Activated CD4-positive, alpha-beta T cell treated with anti-CD3 and anti-CD28 coated beads for 36 hours (primary cell): ENCODE data around the gene FZD8. TPM values are rescaled to one million over a fixed set of nuclear protein-coding genes. Genes with fewer than 3 reads are reported as not detected.
"Not testable (repeated sequence)": the region's sequence is repeated elsewhere in the genome, so short reads cannot be mapped to it uniquely, and the experiment has no call there.

Source experiments
- ATAC-seq: fragments of 200-7000 bp; cut with Tn5 transposase; one replicate; pipeline ENCODE4 v1.10.0; 2021; ENCODE audit warnings: mild to moderate bottlenecking, moderate library complexity
- CTCF ChIA-PET: fragments of 350-600 bp; sonication (Branson Sonifier 250); formaldehyde crosslinking; loops from one replicate; lab custom pipeline; 2021; ENCODE audit warnings: antibody characterized with exemption; lab: Charles Lee
- POLR2A ChIA-PET: fragments of 350-600 bp; sonication (Branson Sonifier 250); formaldehyde crosslinking; loops from one replicate; lab custom pipeline; 2021; ENCODE audit warnings: antibody characterized with exemption, inconsistent platforms; lab: Charles Lee
- DNase-seq: peaks from one replicate; pipeline ENCODE4 v3.0.0-alpha.2; 2020
- H3K27ac Mint-ChIP-seq: one replicate; pipeline ENCODE4 v1.8.0; 2021; ENCODE audit warnings: mixed read lengths
- H3K27me3 Mint-ChIP-seq: one replicate; pipeline ENCODE4 v1.8.0; 2021; ENCODE audit warnings: mixed read lengths
- H3K36me3 Mint-ChIP-seq: one replicate; pipeline ENCODE4 v1.8.0; 2021; ENCODE audit warnings: low read depth, mixed read lengths
- H3K4me1 Mint-ChIP-seq: one replicate; pipeline ENCODE4 v1.8.0; 2021; ENCODE audit warnings: mixed read lengths
- H3K4me3 Mint-ChIP-seq: one replicate; pipeline ENCODE4 v1.8.0; 2021; ENCODE audit warnings: mild to moderate bottlenecking, moderate library complexity, mixed read lengths
- H3K9me3 Mint-ChIP-seq: one replicate; pipeline ENCODE4 v1.8.0; 2021; ENCODE audit warnings: low read depth, mixed read lengths
- intact Hi-C, 2 experiments: fragments of 100-400 bp; cut with DNase I in 1 of 2; cut with micrococcal nuclease in 1 of 2; formaldehyde crosslinking; loops; one replicate each; pipeline versions ENCODE4 v1.14.2 to v1.15.1; 2022 to 2024; cut with DNase I, micrococcal nuclease
- total RNA-seq, 2 experiments: library from RNA; stranded (reverse); gene quantifications; one replicate each; pipeline ENCODE4 v1.2.3, GENCODE V29; 2021

Gene FZD8, protein sequence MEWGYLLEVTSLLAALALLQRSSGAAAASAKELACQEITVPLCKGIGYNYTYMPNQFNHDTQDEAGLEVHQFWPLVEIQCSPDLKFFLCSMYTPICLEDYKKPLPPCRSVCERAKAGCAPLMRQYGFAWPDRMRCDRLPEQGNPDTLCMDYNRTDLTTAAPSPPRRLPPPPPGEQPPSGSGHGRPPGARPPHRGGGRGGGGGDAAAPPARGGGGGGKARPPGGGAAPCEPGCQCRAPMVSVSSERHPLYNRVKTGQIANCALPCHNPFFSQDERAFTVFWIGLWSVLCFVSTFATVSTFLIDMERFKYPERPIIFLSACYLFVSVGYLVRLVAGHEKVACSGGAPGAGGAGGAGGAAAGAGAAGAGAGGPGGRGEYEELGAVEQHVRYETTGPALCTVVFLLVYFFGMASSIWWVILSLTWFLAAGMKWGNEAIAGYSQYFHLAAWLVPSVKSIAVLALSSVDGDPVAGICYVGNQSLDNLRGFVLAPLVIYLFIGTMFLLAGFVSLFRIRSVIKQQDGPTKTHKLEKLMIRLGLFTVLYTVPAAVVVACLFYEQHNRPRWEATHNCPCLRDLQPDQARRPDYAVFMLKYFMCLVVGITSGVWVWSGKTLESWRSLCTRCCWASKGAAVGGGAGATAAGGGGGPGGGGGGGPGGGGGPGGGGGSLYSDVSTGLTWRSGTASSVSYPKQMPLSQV
- total RNA-seq, result under 1 TPM; 0.16 to 0.18 TPM

DNA sequence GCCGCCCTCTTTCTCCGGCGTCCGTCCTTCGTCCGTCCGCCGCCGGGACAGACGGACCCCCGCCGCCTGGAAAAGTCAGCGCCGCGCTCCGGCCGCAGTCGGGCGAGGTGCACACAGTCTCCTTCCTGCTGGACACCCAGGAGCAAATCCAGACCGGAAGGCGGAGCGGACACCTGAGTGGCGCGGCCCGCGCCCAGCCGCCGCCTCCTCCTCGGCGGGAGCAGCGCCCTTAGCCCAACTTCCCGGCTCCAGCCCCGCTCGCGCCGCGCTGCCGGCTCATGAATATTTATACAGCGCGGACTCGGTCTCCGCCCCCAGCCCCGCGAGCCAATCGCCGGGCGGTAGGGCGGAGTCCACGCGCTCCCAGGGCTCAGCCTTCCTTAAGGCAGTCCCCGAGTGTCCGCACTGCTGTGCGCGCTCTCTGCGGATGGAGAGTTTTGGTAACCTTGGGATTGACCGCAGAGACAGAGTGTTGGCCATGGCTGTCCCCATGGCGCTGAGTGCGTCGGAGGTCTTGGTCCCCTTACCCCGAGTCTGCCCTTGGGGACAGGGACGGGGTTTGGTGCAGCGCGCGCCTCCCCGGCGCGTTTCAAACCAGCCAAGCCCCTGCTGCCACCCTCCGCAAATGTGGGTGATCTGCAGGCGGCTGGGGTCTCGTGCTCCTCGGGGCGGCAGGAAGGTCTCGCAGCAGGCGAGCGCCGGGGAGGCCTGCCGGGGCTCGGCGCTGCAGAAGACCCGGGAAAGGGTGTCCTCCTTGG is at the start of gene FZD8:
Gene FZD8, minus strand, starts transcription at position 262 of the 758 bp plus-strand sequence. CDS start 867 bp downstream, outside the sequence.
- H3K9me3 Mint-ChIP-seq, result no peaks in the 10 kb centered on the region
- no peak within 1 kb of the TSS for H3K27ac Mint-ChIP-seq
- CTCF ChIA-PET, result no interaction called here
- intact Hi-C loops, result loop anchor here (1.0 to 5.0 kb wide), 3 partner anchors 306 to 516 kb away; partner anchors contain the start of genes CREM (in 2 of the 2) and CCNY (in 1 of the 2)
- peaks cover 43% of the 10 kb centered on the region for H3K27me3 Mint-ChIP-seq
- ATAC-seq, result peak; percentile 90
- DNase-seq, result peak; percentile 85
- peaks cover 20% of the 10 kb centered on the region for H3K4me1 Mint-ChIP-seq
- H3K36me3 Mint-ChIP-seq, result no peaks in the 10 kb centered on the region
- peak within 1 kb of the TSS; percentile 71 for H3K4me3 Mint-ChIP-seq
- POLR2A ChIA-PET, result no interaction called here

DNA sequence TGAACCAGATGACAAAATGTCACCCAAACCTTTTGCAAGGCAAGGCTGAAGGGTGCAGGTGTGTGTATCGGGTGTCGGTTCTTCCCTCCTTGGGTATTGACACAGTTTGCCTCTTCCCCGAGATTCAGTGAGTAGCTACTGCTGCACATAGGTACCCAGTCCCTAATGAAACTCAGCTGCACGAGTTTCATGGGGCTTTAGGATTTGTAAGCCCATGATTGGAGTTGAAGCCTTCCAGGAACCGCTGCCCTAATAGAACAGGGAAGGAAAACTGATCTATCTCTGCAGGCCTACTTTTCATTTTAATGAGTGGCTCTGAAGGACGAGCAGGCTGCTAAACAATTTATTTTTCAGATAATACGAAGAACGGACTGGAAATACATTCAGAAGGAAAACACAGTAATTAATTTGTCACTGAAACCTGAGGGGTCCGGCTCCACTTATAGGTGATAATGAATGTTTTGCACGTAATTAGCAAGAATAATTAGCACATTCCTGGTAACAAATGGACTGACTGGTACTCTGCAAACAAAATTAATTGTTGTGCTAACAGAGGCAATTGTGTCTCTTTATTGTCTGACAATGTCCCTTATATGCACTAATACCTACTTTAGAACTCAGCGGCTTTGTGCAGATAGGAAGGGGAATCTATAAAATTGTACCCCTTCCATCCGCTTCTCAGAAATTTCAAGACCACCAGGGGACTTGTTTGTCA is 49.6 kb upstream of the FZD8 start:
- POLR2A ChIA-PET, result no interaction called here
- no peak overlapping the region for H3K27ac Mint-ChIP-seq
- H3K4me1 Mint-ChIP-seq, result no peaks in the 10 kb centered on the region

DNA sequence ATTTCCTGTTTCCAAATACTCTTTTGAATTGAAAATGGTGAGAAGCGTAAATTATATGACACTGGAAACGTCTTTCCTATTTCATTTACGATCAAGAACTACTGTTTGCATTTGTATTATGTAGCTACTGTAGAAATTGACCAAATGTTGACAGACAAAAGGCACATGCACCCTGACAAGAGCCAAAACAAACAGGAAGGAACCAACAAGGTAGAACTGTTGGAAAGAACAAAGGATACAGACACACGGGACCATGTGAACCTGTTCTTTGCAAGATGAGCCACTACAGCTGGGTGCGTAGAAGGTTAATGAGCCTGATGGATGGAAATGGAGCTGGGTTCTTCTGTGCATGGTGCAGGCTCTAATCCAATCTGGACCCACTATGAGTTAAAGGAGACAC is 48.4 kb upstream of the FZD8 start:
- no peaks in the 10 kb centered on the region for H3K9me3 Mint-ChIP-seq
- DNase-seq (no peak), ATAC-seq (no peak)
- ChIA-PET CTCF (no interaction called here), POLR2A (no interaction called here)
- intact Hi-C loops, result no loop called here
- H3K27me3 Mint-ChIP-seq, result peaks cover 5% of the 10 kb centered on the region
- H3K4me3 Mint-ChIP-seq, result no peak overlapping the region
- H3K36me3 Mint-ChIP-seq, result no peaks in the 10 kb centered on the region
- no peak overlapping the region for H3K27ac Mint-ChIP-seq
- H3K4me1 Mint-ChIP-seq, result no peaks in the 10 kb centered on the region

More for the DNA sequence above, 49.6 kb upstream of the FZD8 start:
- Mint-ChIP-seq H3K4me3 (no peak overlapping the region), H3K27me3 (peaks cover 5% of the 10 kb centered on the region), H3K9me3 (no peaks in the 10 kb centered on the region), H3K36me3 (no peaks in the 10 kb centered on the region)
- DNase-seq (no peak), ATAC-seq (no peak)
- intact Hi-C loops, result no loop called here
- CTCF ChIA-PET, result no interaction called here

DNA sequence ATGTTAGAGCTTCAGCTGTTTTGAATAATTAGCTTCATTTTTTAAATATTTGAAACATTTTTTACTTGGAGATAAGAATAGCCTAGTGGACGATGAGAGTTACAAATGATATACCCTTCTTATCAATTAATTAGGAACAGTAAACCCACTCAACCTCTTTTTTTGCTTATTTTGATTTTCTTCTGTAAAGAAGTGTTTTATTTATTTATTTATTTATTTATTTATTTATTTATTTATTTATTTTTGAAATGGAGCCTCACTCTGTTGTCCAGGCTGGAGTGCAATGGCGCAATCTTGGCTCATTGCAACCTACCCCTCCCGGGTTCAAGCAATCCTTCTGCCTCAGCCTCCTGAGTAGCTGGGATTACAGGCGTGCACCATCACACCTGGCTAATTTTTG is 43.8 kb upstream of the FZD8 start:
- H3K9me3 Mint-ChIP-seq, ATAC-seq, DNase-seq, H3K27ac Mint-ChIP-seq, H3K27me3 Mint-ChIP-seq, H3K36me3 Mint-ChIP-seq, POLR2A ChIA-PET, H3K4me3 Mint-ChIP-seq, H3K4me1 Mint-ChIP-seq: not testable (repeated sequence)
- intact Hi-C loops, result loop anchor here in 1 of 2 experiments (5.0 kb wide), 1 partner anchor 736 kb away; no protein-coding TSS in a partner anchor
- CTCF ChIA-PET, result interaction anchor here (0.6 kb wide), 1 partner anchor 165 kb away, joined by 3 read pairs; no protein-coding TSS in a partner anchor

DNA sequence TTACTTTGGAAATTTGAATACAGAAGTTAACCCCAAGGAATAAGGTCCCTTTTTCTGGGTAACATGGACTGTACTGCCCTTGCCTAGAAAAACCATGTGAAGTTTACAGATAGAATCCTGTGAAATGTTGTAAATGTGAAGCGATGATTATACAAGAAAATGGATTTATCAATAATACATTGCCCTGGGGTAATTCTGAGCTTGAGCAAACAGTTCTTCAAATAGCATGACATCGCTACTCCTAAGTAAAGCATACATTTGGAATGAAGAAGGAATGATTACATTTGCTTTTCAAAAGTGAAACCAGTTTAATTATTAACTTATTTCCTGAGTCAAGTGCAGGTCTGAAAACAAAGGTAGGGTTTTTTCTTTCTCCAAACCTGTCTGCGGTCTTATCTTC is 43.3 kb upstream of the FZD8 start:
- no peak overlapping the region for H3K4me3 Mint-ChIP-seq
- CTCF ChIA-PET, result no interaction called here

GRCh38 chr10:35684586-35684985 is 42.5 kb upstream of the FZD8 start:
- DNase-seq (no peak), ATAC-seq (no peak)
- H3K36me3 Mint-ChIP-seq, result no peaks in the 10 kb centered on the region
- intact Hi-C loops, result no loop called here
- no peaks in the 10 kb centered on the region for H3K4me1 Mint-ChIP-seq
- no peak overlapping the region for H3K27ac Mint-ChIP-seq
- H3K4me3 Mint-ChIP-seq, result no peak overlapping the region
- ChIA-PET CTCF (interaction anchor here (0.6 kb wide), 1 partner anchor 1755 kb away, joined by 3 read pairs; no protein-coding TSS in a partner anchor), POLR2A (no interaction called here)
- H3K27me3 Mint-ChIP-seq, result peaks cover 6% of the 10 kb centered on the region
- peaks cover 4% of the 10 kb centered on the region for H3K9me3 Mint-ChIP-seq

More for the DNA sequence above, 43.3 kb upstream of the FZD8 start:
- Mint-ChIP-seq H3K4me1 (no peaks in the 10 kb centered on the region), H3K27ac (no peak overlapping the region), H3K36me3 (no peaks in the 10 kb centered on the region), H3K9me3 (peaks cover 4% of the 10 kb centered on the region), H3K27me3 (peaks cover 6% of the 10 kb centered on the region)
- POLR2A ChIA-PET, result no interaction called here
- ATAC-seq (no peak), DNase-seq (no peak)
- intact Hi-C loops, result loop anchor here in 1 of 2 experiments (5.0 kb wide), 1 partner anchor 737 kb away; no protein-coding TSS in a partner anchor

- H3K27me3 Mint-ChIP-seq, result peaks cover 6% of the 10 kb centered on the region
- intact Hi-C loops, result no loop called here
- H3K4me1 Mint-ChIP-seq, result no peaks in the 10 kb centered on the region
- H3K27ac Mint-ChIP-seq, result no peak overlapping the region
- H3K36me3 Mint-ChIP-seq, result no peaks in the 10 kb centered on the region
- ATAC-seq (no peak), DNase-seq (no peak)
- peaks cover 3% of the 10 kb centered on the region for H3K9me3 Mint-ChIP-seq
- ChIA-PET CTCF (no interaction called here), POLR2A (no interaction called here)
- no peak overlapping the region for H3K4me3 Mint-ChIP-seq
Measured at GRCh38 chr10:35675846-35676245, 33.8 kb upstream of the FZD8 start.

DNA sequence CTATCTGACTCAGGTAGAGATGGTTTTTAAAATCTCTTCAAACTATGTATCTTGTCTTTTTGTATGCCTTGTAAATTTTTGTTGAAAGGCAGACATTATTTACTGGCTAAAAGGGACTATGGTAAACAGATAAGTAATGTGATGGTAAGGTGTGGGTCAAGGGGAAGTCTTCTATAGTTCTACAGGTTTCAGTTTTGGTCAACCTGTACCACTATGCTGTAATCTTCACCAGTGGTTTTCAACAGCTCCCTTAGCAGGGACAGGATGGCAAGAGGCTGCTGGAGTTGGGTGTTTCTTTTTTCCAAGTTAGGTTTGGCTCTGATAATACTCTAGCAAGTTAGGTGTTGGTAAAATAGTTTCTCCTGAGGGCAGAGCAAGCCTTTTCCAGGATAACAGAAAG is 32.7 kb upstream of the FZD8 start:
- Mint-ChIP-seq H3K4me1 (no peaks in the 10 kb centered on the region), H3K36me3 (no peaks in the 10 kb centered on the region), H3K4me3 (no peak overlapping the region), H3K27ac (no peak overlapping the region), H3K27me3 (peaks cover 6% of the 10 kb centered on the region), H3K9me3 (peaks cover 2% of the 10 kb centered on the region)
- no peak for DNase-seq
- ChIA-PET CTCF (no interaction called here), POLR2A (no interaction called here)
- intact Hi-C loops, result no loop called here
- no peak for ATAC-seq

- H3K36me3 Mint-ChIP-seq, result no peaks in the 10 kb centered on the region
- ATAC-seq (no peak), DNase-seq (no peak)
- H3K4me3 Mint-ChIP-seq, result no peak overlapping the region
- intact Hi-C loops, result no loop called here
- H3K4me1 Mint-ChIP-seq, result no peaks in the 10 kb centered on the region
- peaks cover 12% of the 10 kb centered on the region for H3K9me3 Mint-ChIP-seq
- ChIA-PET CTCF (no interaction called here), POLR2A (no interaction called here)
- peaks cover 4% of the 10 kb centered on the region for H3K27me3 Mint-ChIP-seq
- no peak overlapping the region for H3K27ac Mint-ChIP-seq
Measured at GRCh38 chr10:35668865-35669650, 27.0 kb upstream of the FZD8 start.

GRCh38 chr10:35667971-35668370 is 25.9 kb upstream of the FZD8 start:
- no peaks in the 10 kb centered on the region for H3K4me1 Mint-ChIP-seq
- no peaks in the 10 kb centered on the region for H3K36me3 Mint-ChIP-seq
- H3K9me3 Mint-ChIP-seq, result peaks cover 12% of the 10 kb centered on the region
- ChIA-PET POLR2A (no interaction called here), CTCF (no interaction called here)
- no peak overlapping the region for H3K4me3 Mint-ChIP-seq
- H3K27ac Mint-ChIP-seq, result no peak overlapping the region
- DNase-seq (no peak), ATAC-seq (no peak)
- peaks cover 4% of the 10 kb centered on the region for H3K27me3 Mint-ChIP-seq
- intact Hi-C loops, result no loop called here
